ENCODE results near the gene TMEM245. TPM values are rescaled to one million over a fixed set of nuclear protein-coding genes. Genes with fewer than 3 reads are reported as not detected.

Gene TMEM245
- total RNA-seq, 1 donor from 2014 or later: 85.3 TPM

GRCh38 chr9:109145051-109145450 lies 25.3 kb upstream of the TMEM245 start:
- Histone ChIP-seq H3K27me3 (no peaks in the 10 kb centered on the region), H3K4me1 (peaks cover 7% of the 10 kb centered on the region), H2AFZ (replicated peaks) (no peak overlapping the region), H3K79me2 (ENCODE audit: low read depth) (no peaks in the 10 kb centered on the region), H3K36me3 (no peaks in the 10 kb centered on the region), H3K9ac (no peak overlapping the region), H4K20me1 (ENCODE audit: low read depth) (no peaks in the 10 kb centered on the region), H3K4me2 (no peak overlapping the region), H3F3A (ENCODE audit: low read depth) (no peaks in the 10 kb centered on the region), H3K27ac (no peak overlapping the region), H3K4me3 (no peak overlapping the region), H3K9me3 (ENCODE audit: low read depth) (no peaks in the 10 kb centered on the region)
- Mint-ChIP-seq H3K4me3 (no peak overlapping the region), H3K27ac (no peak overlapping the region), H3K4me1 (no peaks in the 10 kb centered on the region), H3K36me3 (no peaks in the 10 kb centered on the region), H3K9me3 (no peaks in the 10 kb centered on the region), H3K27me3 (ENCODE audit: insufficient read depth, low read depth) (no peaks in the 10 kb centered on the region)
- DNase-seq (ENCODE audit: low spot score): no peak
- TF ChIP-seq CTCF (IDR thresholded peaks at IDR 0.05) (no peak), EZH2 (IDR thresholded peaks at IDR 0.05) (no peak), EZH2phosphoT487 (IDR thresholded peaks at IDR 0.05) (no peak)

- DNase-seq (ENCODE audit: low spot score): peak; percentile 18
- no peak overlapping the region for H3K4me3 Mint-ChIP-seq
- no peaks in the 10 kb centered on the region for H3K9me3 ChIP-seq (ENCODE audit: low read depth)
- H3K36me3 ChIP-seq: no peaks in the 10 kb centered on the region
- H3K9ac ChIP-seq: no peak overlapping the region
- no peaks in the 10 kb centered on the region for H3K27me3 Mint-ChIP-seq (ENCODE audit: insufficient read depth, low read depth)
- H2AFZ ChIP-seq (replicated peaks): no peak overlapping the region
- no peak overlapping the region for H3K4me3 ChIP-seq
- H3K4me1 ChIP-seq: peaks cover 11% of the 10 kb centered on the region
- no peak overlapping the region for H3K4me2 ChIP-seq
- no peaks in the 10 kb centered on the region for H3K27me3 ChIP-seq
- H3K27ac Mint-ChIP-seq: no peak overlapping the region
- TF ChIP-seq EZH2phosphoT487 (IDR thresholded peaks at IDR 0.05) (no peak), EZH2 (IDR thresholded peaks at IDR 0.05) (no peak), CTCF (IDR thresholded peaks at IDR 0.05) (peak; percentile 30)
- no peaks in the 10 kb centered on the region for H3K79me2 ChIP-seq (ENCODE audit: low read depth)
- H3F3A ChIP-seq (ENCODE audit: low read depth): no peaks in the 10 kb centered on the region
- H3K4me1 Mint-ChIP-seq: no peaks in the 10 kb centered on the region
- H4K20me1 ChIP-seq (ENCODE audit: low read depth): no peaks in the 10 kb centered on the region
- H3K27ac ChIP-seq: no peak overlapping the region
- no peaks in the 10 kb centered on the region for H3K36me3 Mint-ChIP-seq
- no peaks in the 10 kb centered on the region for H3K9me3 Mint-ChIP-seq
Measured at GRCh38 chr9:109143881-109144562, 24.3 kb upstream of the TMEM245 start.

DNA sequence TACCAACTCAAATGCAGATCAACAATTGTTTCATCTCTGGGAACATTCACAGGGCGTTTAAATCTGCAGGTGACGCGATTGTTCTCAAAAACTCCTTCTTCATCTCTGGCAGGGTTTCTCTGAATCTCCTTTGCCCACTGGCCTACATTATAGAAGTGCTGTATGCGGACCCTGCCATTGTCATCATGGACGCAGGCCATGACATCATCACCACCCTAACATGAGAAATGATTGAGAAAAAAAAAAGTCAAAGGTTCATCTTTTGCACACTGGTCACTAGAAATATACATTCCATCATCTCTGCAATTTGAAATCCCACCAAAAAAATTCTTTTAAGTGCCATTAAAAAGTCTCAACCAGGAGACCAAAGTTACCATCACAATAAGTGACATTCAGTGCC lies 21.6 kb upstream of the TMEM245 start:
- DNase-seq (ENCODE audit: low spot score): peak; percentile 3
- Mint-ChIP-seq H3K36me3 (no peaks in the 10 kb centered on the region), H3K27ac (no peak overlapping the region), H3K4me3 (no peak overlapping the region), H3K4me1 (no peaks in the 10 kb centered on the region), H3K27me3 (ENCODE audit: insufficient read depth, low read depth) (no peaks in the 10 kb centered on the region), H3K9me3 (no peaks in the 10 kb centered on the region)
- Histone ChIP-seq H3K4me3 (no peak overlapping the region), H3K9ac (no peak overlapping the region), H2AFZ (replicated peaks) (no peak overlapping the region), H3K27me3 (no peaks in the 10 kb centered on the region), H3K4me1 (peaks cover 11% of the 10 kb centered on the region), H4K20me1 (ENCODE audit: low read depth) (no peaks in the 10 kb centered on the region), H3K27ac (no peak overlapping the region), H3K9me3 (ENCODE audit: low read depth) (no peaks in the 10 kb centered on the region), H3K4me2 (no peak overlapping the region), H3K36me3 (no peaks in the 10 kb centered on the region), H3K79me2 (ENCODE audit: low read depth) (no peaks in the 10 kb centered on the region), H3F3A (ENCODE audit: low read depth) (no peaks in the 10 kb centered on the region)
- TF ChIP-seq EZH2 (IDR thresholded peaks at IDR 0.05): no peak
- TF ChIP-seq CTCF (IDR thresholded peaks at IDR 0.05): no peak
- no peak for TF ChIP-seq EZH2phosphoT487 (IDR thresholded peaks at IDR 0.05)
